ENCODE measurements around the gene NODAL. TPM values are rescaled to one million over a fixed set of nuclear protein-coding genes. Genes with fewer than 3 reads are reported as not detected.
A peak's percentile ranks its signal among the peaks of the same experiment; 100 is the strongest.

The NODAL gene
- total RNA-seq, 2 donors from 2014 or later, result not detected

GRCh38 chr10:70424320-70424719 is 17.2 kb downstream of the NODAL start:
- Histone ChIP-seq H3K27ac (no peak overlapping the region), H3K36me3 (peaks cover 91% of the 10 kb centered on the region), H3K4me3 (no peak overlapping the region), H3K27me3 (no peaks in the 10 kb centered on the region), H3K9me3 (no peaks in the 10 kb centered on the region), H3K4me1 (peaks cover 0 to 32% of the 10 kb centered on the region in 2 donors)
- TF ChIP-seq CTCF (IDR thresholded peaks at IDR 0.05), result no peak
- no peak for DNase-seq (ENCODE audit: low spot score)

- no peak for TF ChIP-seq CTCF (IDR thresholded peaks at IDR 0.05)
These were observed 22.8 kb downstream of the NODAL start for GRCh38 chr10:70418713-70419112.

GRCh38 chr10:70418229-70418628 is 23.3 kb downstream of the NODAL start:
- Histone ChIP-seq H3K4me1 (peaks cover 2 to 14% of the 10 kb centered on the region in 2 donors), H3K9me3 (no peaks in the 10 kb centered on the region), H3K27me3 (no peaks in the 10 kb centered on the region), H3K4me3 (no peak overlapping the region), H3K36me3 (peaks cover 38% of the 10 kb centered on the region), H3K27ac (no peak overlapping the region)
- no peak for DNase-seq (ENCODE audit: low spot score)
- TF ChIP-seq CTCF (IDR thresholded peaks at IDR 0.05), result no peak

More at GRCh38 chr10:70418713-70419112, 22.8 kb downstream of the NODAL start:
- Histone ChIP-seq H3K27me3 (no peaks in the 10 kb centered on the region), H3K36me3 (peaks cover 43% of the 10 kb centered on the region), H3K4me3 (no peak overlapping the region), H3K4me1 (peaks cover 2 to 17% of the 10 kb centered on the region in 2 donors), H3K27ac (no peak overlapping the region), H3K9me3 (no peaks in the 10 kb centered on the region)
- no peak for DNase-seq (ENCODE audit: low spot score)

- no peak for DNase-seq (ENCODE audit: low spot score)
- TF ChIP-seq CTCF (IDR thresholded peaks at IDR 0.05), result no peak
- no peak overlapping the region for H3K27ac ChIP-seq
These were observed 23.9 kb downstream of the NODAL start for GRCh38 chr10:70417568-70417967.

GRCh38 chr10:70412356-70412755 is 29.1 kb downstream of the NODAL start:
- TF ChIP-seq CTCF (IDR thresholded peaks at IDR 0.05), result no peak
- H3K27ac ChIP-seq, result no peak overlapping the region
- no peak for DNase-seq (ENCODE audit: low spot score)
- no peaks in the 10 kb centered on the region for H3K27me3 ChIP-seq
- no peaks in the 10 kb centered on the region for H3K9me3 ChIP-seq
- no peaks in the 10 kb centered on the region for H3K36me3 ChIP-seq
- peaks cover 2 to 53% of the 10 kb centered on the region in 2 donors for H3K4me1 ChIP-seq
- no peak overlapping the region for H3K4me3 ChIP-seq

More at GRCh38 chr10:70417568-70417967, 23.9 kb downstream of the NODAL start:
- Histone ChIP-seq H3K27me3 (no peaks in the 10 kb centered on the region), H3K36me3 (peaks cover 31% of the 10 kb centered on the region), H3K4me3 (no peak overlapping the region), H3K4me1 (peaks cover 2 to 16% of the 10 kb centered on the region in 2 donors), H3K9me3 (no peaks in the 10 kb centered on the region)

GRCh38 chr10:70410608-70411007 is 30.9 kb downstream of the NODAL start:
- H3K9me3 ChIP-seq, result no peaks in the 10 kb centered on the region
- no peak for TF ChIP-seq CTCF (IDR thresholded peaks at IDR 0.05)
- peaks cover 1 to 67% of the 10 kb centered on the region in 2 donors for H3K4me1 ChIP-seq
- H3K27me3 ChIP-seq, result no peaks in the 10 kb centered on the region
- DNase-seq (ENCODE audit: low spot score), result no peak
- no peaks in the 10 kb centered on the region for H3K36me3 ChIP-seq
- H3K4me3 ChIP-seq, result no peak overlapping the region
- H3K27ac ChIP-seq, result peak overlapping the region in 1 of 2 donors; percentile 4
